ENCODE data around the gene ZNF277.

Gene ZNF277

DNA sequence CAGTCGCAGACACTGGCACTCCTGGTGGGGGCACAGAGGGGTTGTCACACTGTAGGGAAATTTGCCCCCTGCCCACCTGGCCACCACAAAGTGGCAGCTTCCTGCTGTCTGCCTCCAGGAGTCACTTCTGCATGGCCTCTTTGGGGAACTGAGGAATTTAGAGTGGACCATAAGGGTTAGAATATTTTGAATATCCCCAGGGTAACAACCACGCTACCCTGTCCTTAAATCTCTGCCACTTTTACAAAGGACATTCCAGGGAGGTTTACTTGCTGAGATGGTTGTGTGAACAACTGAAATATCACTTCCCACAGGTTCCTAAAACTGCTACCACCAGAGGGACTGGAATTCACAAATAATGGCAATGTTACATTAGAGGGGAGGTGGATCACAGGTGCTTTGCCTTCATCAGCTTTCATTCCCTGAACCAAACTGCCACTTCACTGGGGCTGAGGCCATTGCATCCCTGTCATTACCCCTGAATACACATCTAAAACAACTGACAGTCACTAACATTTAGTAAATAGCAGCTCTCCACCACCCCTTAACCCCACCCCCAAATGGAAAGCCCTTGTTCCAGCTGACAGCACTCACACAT lies 155.7 kb downstream of the ZNF277 start:
- no peak overlapping the region for H3K27ac ChIP-seq (ENCODE audit: low read length)
- no peaks in the 10 kb centered on the region for H3K9me3 ChIP-seq (ENCODE audit: control insufficient read depth in 1 of 2, low read length in 2 of 2)
- H3K4me3 ChIP-seq (ENCODE audit: low read depth in 1 of 2, low read length in 2 of 2) = no peak overlapping the region
- H3K27me3 ChIP-seq (ENCODE audit: low read depth, low read length) = no peaks in the 10 kb centered on the region
- no peaks in the 10 kb centered on the region for H3K36me3 ChIP-seq (ENCODE audit: control insufficient read depth in 1 of 2, insufficient read depth in 2 of 2, low read length in 2 of 2)
- peaks cover 0 to 6% of the 10 kb centered on the region in 2 donors for H3K4me1 ChIP-seq (ENCODE audit: control insufficient read depth in 1 of 2, insufficient read depth in 2 of 2, low read length in 2 of 2)

DNA sequence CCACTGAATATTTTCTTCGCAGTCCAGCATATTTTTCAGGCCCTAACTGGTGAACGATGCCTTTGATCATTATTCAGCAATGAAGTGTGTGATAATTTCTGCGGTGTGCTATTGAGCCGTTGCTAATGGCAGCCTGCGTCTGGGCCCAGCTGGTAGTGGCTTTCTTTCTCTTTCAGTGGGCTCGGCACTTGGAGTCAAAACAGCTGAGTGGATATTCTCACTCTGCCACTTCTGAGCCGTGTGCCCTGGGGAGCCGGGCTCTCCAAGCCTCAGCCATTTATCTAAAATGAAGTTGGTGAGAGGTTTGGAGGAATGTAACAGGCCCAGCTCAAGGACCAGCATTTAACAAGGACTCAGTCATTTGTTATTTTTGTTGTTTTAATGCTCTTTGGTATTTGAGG lies 156.2 kb downstream of the ZNF277 start:
- Histone ChIP-seq H3K4me3 (ENCODE audit: low read depth in 1 of 2, low read length in 2 of 2) (no peak overlapping the region), H3K4me1 (ENCODE audit: control insufficient read depth in 1 of 2, insufficient read depth in 2 of 2, low read length in 2 of 2) (peaks cover 0 to 6% of the 10 kb centered on the region in 2 donors), H3K27ac (ENCODE audit: low read length) (no peak overlapping the region), H3K9me3 (ENCODE audit: control insufficient read depth in 1 of 2, low read length in 2 of 2) (no peaks in the 10 kb centered on the region), H3K36me3 (ENCODE audit: control insufficient read depth in 1 of 2, insufficient read depth in 2 of 2, low read length in 2 of 2) (no peaks in the 10 kb centered on the region), H3K27me3 (ENCODE audit: low read depth, low read length) (no peaks in the 10 kb centered on the region)

DNA sequence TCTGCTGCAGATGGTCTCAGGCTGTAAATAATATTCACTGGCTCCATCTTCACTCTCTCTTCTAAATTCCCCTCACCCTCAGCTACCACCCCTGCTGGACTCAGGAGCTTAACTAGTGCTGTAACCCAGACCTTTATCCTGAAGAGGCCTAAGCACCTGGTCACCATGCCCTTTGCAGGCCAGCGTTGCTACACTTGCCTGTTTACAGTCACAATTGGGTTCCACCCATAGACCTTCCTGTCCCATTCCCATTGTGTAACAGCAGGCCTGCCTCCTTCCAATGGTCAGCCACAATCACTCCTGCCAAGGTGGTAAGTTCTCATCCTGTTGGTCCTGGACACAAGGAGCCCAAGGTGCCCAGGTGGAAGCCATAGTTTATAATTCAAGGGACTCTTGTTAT lies 157.9 kb downstream of the ZNF277 start:
- Histone ChIP-seq H3K4me3 (ENCODE audit: low read depth in 1 of 2, low read length in 2 of 2) (no peak overlapping the region), H3K27me3 (ENCODE audit: low read depth, low read length) (no peaks in the 10 kb centered on the region), H3K4me1 (ENCODE audit: control insufficient read depth in 1 of 2, insufficient read depth in 2 of 2, low read length in 2 of 2) (peaks cover 0 to 6% of the 10 kb centered on the region in 2 donors), H3K9me3 (ENCODE audit: control insufficient read depth in 1 of 2, low read length in 2 of 2) (no peaks in the 10 kb centered on the region), H3K36me3 (ENCODE audit: control insufficient read depth in 1 of 2, insufficient read depth in 2 of 2, low read length in 2 of 2) (no peaks in the 10 kb centered on the region), H3K27ac (ENCODE audit: low read length) (no peak overlapping the region)

DNA sequence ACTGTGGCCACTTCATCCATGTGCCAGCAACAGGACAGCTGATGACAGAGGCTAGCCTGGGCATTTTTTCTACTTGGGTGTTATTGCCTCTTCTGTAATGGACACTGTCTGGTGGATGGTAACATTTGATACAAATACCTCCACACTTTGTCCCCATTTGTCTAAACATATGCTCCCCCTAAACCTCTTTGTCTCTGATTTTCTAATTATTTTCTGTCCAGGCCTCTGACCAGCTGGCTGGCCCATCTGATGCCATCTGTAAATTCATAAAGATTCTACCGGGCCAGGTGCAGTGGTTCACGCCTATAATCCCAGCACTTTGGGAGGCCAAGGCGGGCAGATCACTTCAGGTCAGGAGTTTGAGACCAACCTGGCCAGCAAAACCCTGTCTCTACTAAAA lies 159.1 kb downstream of the ZNF277 start:
- no peaks in the 10 kb centered on the region for H3K36me3 ChIP-seq (ENCODE audit: control insufficient read depth in 1 of 2, insufficient read depth in 2 of 2, low read length in 2 of 2)
- H3K27ac ChIP-seq (ENCODE audit: low read length) = no peak overlapping the region
- no peak overlapping the region for H3K4me3 ChIP-seq (ENCODE audit: low read depth in 1 of 2, low read length in 2 of 2)
- H3K4me1 ChIP-seq (ENCODE audit: control insufficient read depth in 1 of 2, insufficient read depth in 2 of 2, low read length in 2 of 2) = peaks cover 0 to 6% of the 10 kb centered on the region in 2 donors
- no peaks in the 10 kb centered on the region for H3K27me3 ChIP-seq (ENCODE audit: low read depth, low read length)
- no peaks in the 10 kb centered on the region for H3K9me3 ChIP-seq (ENCODE audit: control insufficient read depth in 1 of 2, low read length in 2 of 2)

DNA sequence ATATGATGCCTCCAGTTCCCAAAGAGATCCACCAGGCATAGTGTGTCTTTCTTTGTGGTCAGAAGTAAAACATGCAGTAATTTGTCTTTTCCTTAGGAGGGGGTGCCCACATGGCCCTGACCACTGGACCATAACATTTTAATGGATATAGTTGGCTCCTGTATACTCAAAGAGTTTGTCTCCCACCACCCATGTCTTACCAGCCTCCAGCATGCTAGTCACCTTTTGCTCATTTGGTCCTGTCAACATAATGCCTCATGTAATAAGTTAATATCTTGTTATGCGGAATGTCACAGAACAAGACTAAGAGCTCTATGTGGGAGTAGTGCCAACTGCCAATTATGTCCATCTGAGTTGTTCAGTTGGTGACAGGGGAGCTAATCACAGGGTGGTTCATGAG lies 160.4 kb downstream of the ZNF277 start:
- Histone ChIP-seq H3K9me3 (ENCODE audit: control insufficient read depth in 1 of 2, low read length in 2 of 2) (no peaks in the 10 kb centered on the region), H3K4me1 (ENCODE audit: control insufficient read depth in 1 of 2, insufficient read depth in 2 of 2, low read length in 2 of 2) (peaks cover 0 to 5% of the 10 kb centered on the region in 2 donors), H3K4me3 (ENCODE audit: low read depth in 1 of 2, low read length in 2 of 2) (no peak overlapping the region), H3K27me3 (ENCODE audit: low read depth, low read length) (no peaks in the 10 kb centered on the region), H3K36me3 (ENCODE audit: control insufficient read depth in 1 of 2, insufficient read depth in 2 of 2, low read length in 2 of 2) (no peaks in the 10 kb centered on the region), H3K27ac (ENCODE audit: low read length) (no peak overlapping the region)

DNA sequence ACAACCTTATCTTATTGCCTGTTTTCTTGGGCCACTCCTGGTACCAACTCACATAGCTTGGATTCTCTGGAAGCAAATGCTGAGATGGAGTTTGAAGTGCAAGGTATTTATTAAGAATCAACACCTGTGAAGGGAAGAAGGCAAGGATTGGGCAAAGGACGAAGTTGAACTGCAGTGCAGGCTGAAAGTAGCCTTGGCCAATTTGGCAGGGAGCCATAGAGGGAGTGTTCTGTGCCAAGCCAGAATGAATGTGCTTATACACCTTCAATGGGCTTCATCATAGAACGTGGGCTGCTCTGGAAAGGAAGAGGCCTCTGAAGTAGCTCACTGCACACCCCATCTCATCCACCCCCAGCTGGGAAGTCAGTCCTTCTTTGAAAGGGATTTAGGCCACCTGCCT lies 163.9 kb downstream of the ZNF277 start:
- Histone ChIP-seq H3K36me3 (ENCODE audit: control insufficient read depth in 1 of 2, insufficient read depth in 2 of 2, low read length in 2 of 2) (no peaks in the 10 kb centered on the region), H3K27ac (ENCODE audit: low read length) (no peak overlapping the region), H3K4me1 (ENCODE audit: control insufficient read depth in 1 of 2, insufficient read depth in 2 of 2, low read length in 2 of 2) (peaks cover 0 to 5% of the 10 kb centered on the region in 2 donors), H3K27me3 (ENCODE audit: low read depth, low read length) (no peaks in the 10 kb centered on the region), H3K4me3 (ENCODE audit: low read depth in 1 of 2, low read length in 2 of 2) (no peak overlapping the region), H3K9me3 (ENCODE audit: control insufficient read depth in 1 of 2, low read length in 2 of 2) (no peaks in the 10 kb centered on the region)

DNA sequence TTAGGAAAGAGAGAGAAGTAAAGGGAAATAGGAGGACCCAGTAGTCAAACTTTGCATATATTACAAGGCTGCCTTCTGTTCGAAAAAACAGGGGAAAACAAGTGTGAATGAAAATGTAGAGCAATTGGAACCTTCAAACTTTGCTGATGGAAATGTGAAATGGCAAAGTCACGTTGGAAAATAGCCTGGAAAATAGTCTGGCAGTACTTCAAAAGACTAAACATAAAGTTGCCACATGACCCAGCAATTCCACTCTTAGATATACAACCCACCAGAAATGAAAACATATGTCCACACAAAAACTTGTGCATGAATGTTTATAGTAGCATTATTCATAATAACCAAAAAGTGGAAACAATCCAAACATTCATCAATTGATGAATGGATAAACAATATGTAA lies 165.2 kb downstream of the ZNF277 start:
- Histone ChIP-seq H3K9me3 (ENCODE audit: control insufficient read depth in 1 of 2, low read length in 2 of 2) (no peaks in the 10 kb centered on the region), H3K4me1 (ENCODE audit: control insufficient read depth in 1 of 2, insufficient read depth in 2 of 2, low read length in 2 of 2) (peaks cover 0 to 5% of the 10 kb centered on the region in 2 donors)

DNA sequence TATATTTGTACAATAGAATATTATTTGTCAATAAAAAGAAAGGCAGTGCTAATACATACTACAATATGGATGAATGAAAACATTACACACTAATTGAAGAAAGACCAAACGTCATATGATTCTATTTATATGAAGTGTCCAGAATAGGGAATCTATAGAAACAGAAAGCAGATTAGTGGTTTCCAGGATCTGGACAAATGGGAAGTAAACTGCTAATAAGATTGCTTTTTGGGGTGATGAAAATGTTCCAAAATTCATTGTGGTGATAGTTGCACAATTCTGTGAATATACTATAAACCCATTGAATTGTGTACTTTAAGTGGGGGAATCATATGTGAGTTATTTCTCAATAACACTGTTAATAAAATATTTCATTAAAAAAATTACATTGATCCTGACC lies 165.6 kb downstream of the ZNF277 start:
- Histone ChIP-seq H3K27ac (ENCODE audit: low read length) (no peak overlapping the region), H3K27me3 (ENCODE audit: low read depth, low read length) (no peaks in the 10 kb centered on the region), H3K4me1 (ENCODE audit: control insufficient read depth in 1 of 2, insufficient read depth in 2 of 2, low read length in 2 of 2) (peaks cover 0 to 5% of the 10 kb centered on the region in 2 donors), H3K36me3 (ENCODE audit: control insufficient read depth in 1 of 2, insufficient read depth in 2 of 2, low read length in 2 of 2) (no peaks in the 10 kb centered on the region), H3K4me3 (ENCODE audit: low read depth in 1 of 2, low read length in 2 of 2) (no peak overlapping the region), H3K9me3 (ENCODE audit: control insufficient read depth in 1 of 2, low read length in 2 of 2) (no peaks in the 10 kb centered on the region)

More for the DNA sequence above, 165.2 kb downstream of the ZNF277 start:
- H3K27me3 ChIP-seq (ENCODE audit: low read depth, low read length) = no peaks in the 10 kb centered on the region
- no peak overlapping the region for H3K4me3 ChIP-seq (ENCODE audit: low read depth in 1 of 2, low read length in 2 of 2)
- no peak overlapping the region for H3K27ac ChIP-seq (ENCODE audit: low read length)
- H3K36me3 ChIP-seq (ENCODE audit: control insufficient read depth in 1 of 2, insufficient read depth in 2 of 2, low read length in 2 of 2) = no peaks in the 10 kb centered on the region

DNA sequence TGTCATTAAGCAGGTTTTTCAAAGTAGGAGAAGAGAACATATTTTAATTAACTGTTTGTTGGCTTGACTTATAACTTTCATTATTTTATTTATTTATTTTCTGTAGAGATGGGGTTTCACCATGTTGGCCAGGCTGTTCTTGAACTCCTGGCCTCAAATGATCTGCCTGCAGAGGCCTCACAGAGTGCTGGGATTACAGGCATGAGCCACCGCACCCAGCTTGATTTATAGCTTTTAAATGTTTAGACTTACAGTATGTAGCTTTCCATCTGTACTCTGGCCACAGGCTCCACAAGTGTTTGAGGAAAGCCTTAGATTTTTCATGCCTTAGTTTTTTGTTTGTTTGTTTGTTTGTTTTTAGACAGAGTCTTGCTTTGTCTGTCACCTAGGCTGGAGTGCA lies 171.1 kb downstream of the ZNF277 start:
- Histone ChIP-seq H3K9me3 (ENCODE audit: control insufficient read depth in 1 of 2, low read length in 2 of 2) (no peaks in the 10 kb centered on the region), H3K27me3 (ENCODE audit: low read depth, low read length) (no peaks in the 10 kb centered on the region), H3K27ac (ENCODE audit: low read length) (no peak overlapping the region), H3K36me3 (ENCODE audit: control insufficient read depth in 1 of 2, insufficient read depth in 2 of 2, low read length in 2 of 2) (no peaks in the 10 kb centered on the region), H3K4me1 (ENCODE audit: control insufficient read depth in 1 of 2, insufficient read depth in 2 of 2, low read length in 2 of 2) (no peaks in the 10 kb centered on the region), H3K4me3 (ENCODE audit: low read depth in 1 of 2, low read length in 2 of 2) (no peak overlapping the region)

DNA sequence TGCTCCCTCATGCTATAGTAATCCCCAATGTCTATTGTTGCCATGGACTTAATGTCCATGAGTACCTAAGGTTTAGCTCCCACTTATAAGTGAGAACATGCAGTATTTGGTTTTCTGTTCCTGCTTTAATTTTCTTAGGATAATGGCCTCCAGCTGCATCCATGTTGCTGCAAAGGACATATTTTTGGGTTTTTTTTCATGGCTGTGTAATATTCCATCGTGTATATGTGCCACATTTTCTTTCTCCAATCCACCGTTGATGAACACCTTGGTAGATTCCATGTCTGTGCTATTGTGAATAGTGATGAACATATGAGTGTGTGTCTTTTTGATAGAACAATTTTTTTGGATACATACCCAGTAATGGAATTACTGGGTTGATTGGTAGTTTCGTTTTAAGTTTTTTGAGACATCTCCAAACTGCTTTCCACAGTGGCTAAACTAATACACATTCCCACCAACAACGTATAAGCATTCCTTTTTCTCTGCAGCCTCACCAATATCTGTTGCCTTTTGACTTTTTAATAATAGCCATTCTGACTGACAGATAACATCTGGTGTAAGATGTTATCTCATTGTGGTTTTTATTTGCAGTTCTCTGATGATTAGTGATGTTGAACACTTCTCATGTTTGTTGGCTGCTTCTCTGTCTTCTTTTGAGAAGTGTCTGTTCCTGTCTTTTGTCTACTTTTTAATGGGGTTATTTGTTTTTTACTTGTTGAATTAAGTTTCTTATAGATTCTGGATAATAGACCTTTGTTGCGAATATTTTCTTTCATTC lies 175.0 kb downstream of the ZNF277 start:
- no peaks in the 10 kb centered on the region for H3K27me3 ChIP-seq (ENCODE audit: low read depth, low read length)
- H3K27ac ChIP-seq (ENCODE audit: low read length) = no peak overlapping the region
- no peaks in the 10 kb centered on the region for H3K36me3 ChIP-seq (ENCODE audit: control insufficient read depth in 1 of 2, insufficient read depth in 2 of 2, low read length in 2 of 2)
- H3K9me3 ChIP-seq (ENCODE audit: control insufficient read depth in 1 of 2, low read length in 2 of 2) = no peaks in the 10 kb centered on the region
- no peaks in the 10 kb centered on the region for H3K4me1 ChIP-seq (ENCODE audit: control insufficient read depth in 1 of 2, insufficient read depth in 2 of 2, low read length in 2 of 2)
- H3K4me3 ChIP-seq (ENCODE audit: low read depth in 1 of 2, low read length in 2 of 2) = no peak overlapping the region

DNA sequence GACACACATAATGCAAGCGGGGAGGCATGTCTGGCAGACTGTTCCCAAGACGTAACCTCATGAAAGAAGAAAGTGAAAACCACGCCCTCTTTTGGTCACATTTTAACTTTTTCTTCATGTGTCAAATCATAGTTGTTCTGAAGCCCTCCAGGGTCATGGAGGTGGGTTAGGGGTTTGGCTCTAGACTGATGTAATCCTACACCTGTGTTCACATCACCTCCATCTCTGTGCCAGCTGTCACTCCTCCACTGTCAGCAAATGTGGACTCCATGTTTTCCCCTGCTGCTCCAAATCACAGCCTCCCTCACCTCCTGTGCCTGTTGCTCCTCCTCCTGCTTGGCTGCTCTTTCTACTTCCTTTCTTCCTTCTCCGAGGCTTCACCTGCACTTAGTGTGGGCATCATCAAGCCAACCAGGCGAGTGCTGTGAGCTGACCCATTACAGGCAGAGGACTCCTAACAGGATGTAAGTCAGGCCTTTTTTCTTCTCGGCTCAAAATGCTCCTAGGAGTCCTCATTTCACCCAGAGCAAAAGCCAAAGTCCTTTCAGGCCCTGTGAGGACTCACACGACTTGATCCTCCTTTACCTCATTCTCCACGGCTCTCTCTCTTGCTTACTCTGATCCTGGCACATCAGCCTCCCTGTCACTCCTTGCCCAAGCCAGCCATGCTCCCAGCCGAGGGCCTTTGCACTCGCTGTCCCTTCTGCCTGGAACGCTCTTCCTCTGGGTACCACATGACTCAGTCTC lies 177.3 kb downstream of the ZNF277 start:
- Histone ChIP-seq H3K9me3 (ENCODE audit: control insufficient read depth in 1 of 2, low read length in 2 of 2) (no peaks in the 10 kb centered on the region), H3K27ac (ENCODE audit: low read length) (no peak overlapping the region), H3K4me1 (ENCODE audit: control insufficient read depth in 1 of 2, insufficient read depth in 2 of 2, low read length in 2 of 2) (no peaks in the 10 kb centered on the region), H3K4me3 (ENCODE audit: low read depth in 1 of 2, low read length in 2 of 2) (no peak overlapping the region), H3K27me3 (ENCODE audit: low read depth, low read length) (no peaks in the 10 kb centered on the region), H3K36me3 (ENCODE audit: control insufficient read depth in 1 of 2, insufficient read depth in 2 of 2, low read length in 2 of 2) (no peaks in the 10 kb centered on the region)

All from muscle layer of duodenum (tissue), 2 donors.